ENCODE measurements around the gene GYG2.

GYG2 gene

GRCh38 chrX:2859197-2859797 is 30.6 kb downstream of the GYG2 start:
- DNase-seq (ENCODE audit: low spot score in 2 of 2) (no peak), ATAC-seq (replicated peaks; ENCODE audit: extremely low read depth, poor library complexity, severe bottlenecking) (no peak)
- Mint-ChIP-seq H3K4me1 (no peaks in the 10 kb centered on the region), H3K36me3 (ENCODE audit: insufficient read depth) (no peaks in the 10 kb centered on the region), H3K27me3 (peaks cover 9% of the 10 kb centered on the region), H3K9me3 (no peaks in the 10 kb centered on the region), H3K4me3 (no peak overlapping the region), H3K27ac (ENCODE audit: low read depth) (no peak overlapping the region)

DNA sequence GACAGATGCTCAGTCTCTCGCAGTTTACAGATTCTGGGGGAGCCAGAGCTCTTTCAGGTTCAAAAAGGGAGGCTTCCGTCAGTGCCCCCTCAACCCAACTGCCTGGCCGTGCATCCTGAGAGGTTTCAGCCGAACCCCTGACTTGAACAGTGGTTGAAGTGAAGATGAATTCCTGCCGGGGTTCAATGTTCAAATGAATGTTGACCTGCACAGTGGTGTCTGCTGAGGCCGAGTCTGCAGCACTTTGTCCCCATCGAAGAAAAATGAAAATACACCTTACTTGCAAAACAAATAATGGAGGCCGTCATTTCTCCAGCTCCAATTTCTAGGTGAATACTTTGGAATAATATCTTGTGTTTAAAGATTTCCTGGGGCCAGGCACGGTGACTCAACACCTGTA is 33.7 kb downstream of the GYG2 start:
- DNase-seq (ENCODE audit: low spot score in 2 of 2) (no peak), ATAC-seq (replicated peaks; ENCODE audit: extremely low read depth, poor library complexity, severe bottlenecking) (no peak)
- Mint-ChIP-seq H3K27me3 (peaks cover 9% of the 10 kb centered on the region), H3K9me3 (no peaks in the 10 kb centered on the region), H3K36me3 (ENCODE audit: insufficient read depth) (no peaks in the 10 kb centered on the region), H3K4me1 (no peaks in the 10 kb centered on the region), H3K4me3 (no peak overlapping the region), H3K27ac (ENCODE audit: low read depth) (no peak overlapping the region)

DNA sequence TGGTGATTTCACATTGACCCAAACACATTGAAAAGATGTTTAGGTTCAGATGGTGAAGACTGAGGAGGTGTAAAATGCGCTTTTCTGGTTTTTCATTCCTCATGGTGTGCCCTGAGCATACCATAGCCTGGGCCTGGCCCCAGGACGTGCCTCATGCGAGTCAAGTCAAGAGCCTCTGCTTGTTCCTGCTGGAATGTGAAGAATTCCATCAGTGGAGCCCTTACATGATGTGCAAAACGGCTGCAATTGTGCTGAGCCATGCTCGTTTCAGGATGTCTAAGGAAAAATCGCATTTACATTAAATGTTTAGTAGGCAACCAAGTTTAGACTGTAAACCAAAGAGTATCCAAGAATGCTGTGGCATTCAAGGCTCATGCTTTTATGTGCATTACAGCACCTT is 34.9 kb downstream of the GYG2 start:
- ATAC-seq (replicated peaks; ENCODE audit: extremely low read depth, poor library complexity, severe bottlenecking) (no peak), DNase-seq (ENCODE audit: low spot score in 2 of 2) (no peak)
- Mint-ChIP-seq H3K4me1 (no peaks in the 10 kb centered on the region), H3K36me3 (ENCODE audit: insufficient read depth) (no peaks in the 10 kb centered on the region), H3K27me3 (peaks cover 9% of the 10 kb centered on the region), H3K9me3 (no peaks in the 10 kb centered on the region), H3K4me3 (no peak overlapping the region), H3K27ac (ENCODE audit: low read depth) (no peak overlapping the region)

- peaks cover 1% of the 10 kb centered on the region for H3K27me3 Mint-ChIP-seq
- H3K36me3 Mint-ChIP-seq (ENCODE audit: insufficient read depth), result no peaks in the 10 kb centered on the region
- no peak overlapping the region for H3K27ac Mint-ChIP-seq (ENCODE audit: low read depth)
- DNase-seq (ENCODE audit: low spot score in 2 of 2) (no peak), ATAC-seq (replicated peaks; ENCODE audit: extremely low read depth, poor library complexity, severe bottlenecking) (no peak)
- no peaks in the 10 kb centered on the region for H3K9me3 Mint-ChIP-seq
- H3K4me3 Mint-ChIP-seq, result no peak overlapping the region
- H3K4me1 Mint-ChIP-seq, result no peaks in the 10 kb centered on the region
Observed at GRCh38 chrX:2867206-2867605, 38.5 kb downstream of the GYG2 start.

DNA sequence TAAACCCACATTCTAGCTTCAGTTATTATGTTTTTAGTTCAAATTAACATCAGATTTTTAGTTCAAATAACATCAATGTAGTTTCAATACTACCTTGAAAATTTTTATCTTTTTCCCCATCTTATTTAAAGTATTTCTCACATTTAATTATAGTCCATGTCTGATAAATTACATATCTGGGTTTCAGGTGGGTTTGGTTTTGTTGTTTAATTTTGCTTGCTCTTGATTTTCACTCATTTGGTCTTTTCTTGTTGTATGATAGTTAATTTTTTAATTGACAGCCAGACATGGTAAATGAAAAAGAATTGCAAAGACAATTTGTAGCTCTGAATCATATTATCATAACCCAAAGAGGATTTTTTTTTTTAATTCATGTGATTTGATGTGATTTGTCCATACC is 41.9 kb downstream of the GYG2 start:
- Mint-ChIP-seq H3K4me3 (no peak overlapping the region), H3K27me3 (peaks cover 10% of the 10 kb centered on the region), H3K9me3 (no peaks in the 10 kb centered on the region), H3K4me1 (no peaks in the 10 kb centered on the region), H3K27ac (ENCODE audit: low read depth) (no peak overlapping the region), H3K36me3 (ENCODE audit: insufficient read depth) (no peaks in the 10 kb centered on the region)
- ATAC-seq (replicated peaks; ENCODE audit: extremely low read depth, poor library complexity, severe bottlenecking), result no peak
- no peak for DNase-seq (ENCODE audit: low spot score in 2 of 2)

GRCh38 chrX:2871831-2872230 is 43.1 kb downstream of the GYG2 start:
- Mint-ChIP-seq H3K27me3 (peaks cover 10% of the 10 kb centered on the region), H3K9me3 (no peaks in the 10 kb centered on the region), H3K27ac (ENCODE audit: low read depth) (no peak overlapping the region), H3K36me3 (ENCODE audit: insufficient read depth) (no peaks in the 10 kb centered on the region), H3K4me1 (no peaks in the 10 kb centered on the region), H3K4me3 (no peak overlapping the region)
- no peak for DNase-seq (ENCODE audit: low spot score in 2 of 2)
- no peak for ATAC-seq (replicated peaks; ENCODE audit: extremely low read depth, poor library complexity, severe bottlenecking)

GRCh38 chrX:2872671-2873277 is 44.0 kb downstream of the GYG2 start:
- ATAC-seq (replicated peaks; ENCODE audit: extremely low read depth, poor library complexity, severe bottlenecking), result no peak
- Mint-ChIP-seq H3K27ac (ENCODE audit: low read depth) (no peak overlapping the region), H3K4me3 (no peak overlapping the region), H3K4me1 (no peaks in the 10 kb centered on the region), H3K27me3 (peaks cover 10% of the 10 kb centered on the region), H3K9me3 (no peaks in the 10 kb centered on the region), H3K36me3 (ENCODE audit: insufficient read depth) (no peaks in the 10 kb centered on the region)
- DNase-seq (ENCODE audit: low spot score in 2 of 2), result no peak

DNA sequence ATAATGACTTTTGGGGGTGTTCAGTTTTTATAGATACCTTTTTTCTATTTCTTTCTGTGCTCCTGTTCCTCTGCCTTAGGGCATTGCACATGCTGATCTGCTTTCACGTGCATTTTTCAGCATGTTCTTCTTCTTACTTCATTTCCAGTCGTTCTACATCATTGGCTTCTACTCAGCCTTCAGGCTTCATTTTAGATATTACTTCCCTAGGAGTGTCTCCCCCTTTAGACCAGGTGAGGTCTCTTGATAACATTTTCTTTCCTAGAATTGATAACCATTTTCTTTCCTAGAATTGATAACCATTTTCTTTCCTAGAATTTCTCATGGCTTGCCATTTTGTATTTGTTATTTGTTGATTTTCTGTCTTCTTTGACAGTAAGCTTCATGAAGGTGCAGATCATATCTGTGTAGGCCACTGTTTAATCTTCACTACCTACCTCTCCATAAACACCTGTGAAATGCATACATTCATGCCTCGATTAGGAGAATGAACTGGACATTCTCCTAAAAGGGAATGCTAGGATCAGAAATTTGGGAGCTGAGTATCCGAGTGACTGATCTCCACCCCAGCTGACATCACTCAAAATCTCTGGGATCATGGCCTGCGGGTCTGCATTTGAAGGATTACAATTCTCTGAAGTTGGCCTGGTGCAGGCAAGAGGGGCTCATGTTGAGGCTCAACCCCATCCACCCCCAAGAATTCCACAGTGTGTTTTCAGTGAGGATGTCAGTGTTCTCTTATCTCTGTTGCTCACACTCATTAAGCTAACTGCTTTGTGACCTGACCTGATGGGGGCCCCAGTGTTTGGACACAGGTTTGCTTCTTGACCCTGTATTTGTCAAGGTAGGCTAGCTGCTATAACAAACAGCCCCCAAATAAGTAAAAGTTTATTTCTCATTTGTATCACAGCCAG is 45.7 kb downstream of the GYG2 start:
- no peak for ATAC-seq (replicated peaks; ENCODE audit: extremely low read depth, poor library complexity, severe bottlenecking)
- no peaks in the 10 kb centered on the region for H3K36me3 Mint-ChIP-seq (ENCODE audit: insufficient read depth)
- H3K27ac Mint-ChIP-seq (ENCODE audit: low read depth), result no peak overlapping the region
- no peak for DNase-seq (ENCODE audit: low spot score in 2 of 2)
- H3K27me3 Mint-ChIP-seq, result peaks cover 10% of the 10 kb centered on the region
- H3K9me3 Mint-ChIP-seq, result no peaks in the 10 kb centered on the region
- H3K4me3 Mint-ChIP-seq, result no peak overlapping the region
- H3K4me1 Mint-ChIP-seq, result no peaks in the 10 kb centered on the region

DNA sequence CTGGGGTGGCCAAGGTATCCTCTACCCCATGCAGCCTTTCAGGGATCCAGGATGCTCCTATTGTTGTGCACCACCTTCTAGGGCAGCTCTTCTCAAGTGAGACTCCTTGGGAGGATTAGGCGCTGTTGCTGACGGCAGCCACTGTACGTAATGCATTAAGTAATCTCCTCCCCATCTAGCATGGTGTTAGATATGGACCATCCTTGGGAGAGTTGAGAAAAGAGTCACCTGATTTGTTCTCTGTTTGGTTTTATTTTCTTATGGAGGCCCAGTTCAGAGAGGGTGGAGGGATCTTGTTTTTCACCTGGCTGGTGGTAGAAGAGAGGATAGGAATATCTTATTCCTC is 46.4 kb downstream of the GYG2 start:
- Mint-ChIP-seq H3K9me3 (no peaks in the 10 kb centered on the region), H3K4me3 (no peak overlapping the region), H3K36me3 (ENCODE audit: insufficient read depth) (no peaks in the 10 kb centered on the region), H3K4me1 (no peaks in the 10 kb centered on the region), H3K27ac (ENCODE audit: low read depth) (no peak overlapping the region), H3K27me3 (peaks cover 10% of the 10 kb centered on the region)
- DNase-seq (ENCODE audit: low spot score in 2 of 2) (no peak), ATAC-seq (replicated peaks; ENCODE audit: extremely low read depth, poor library complexity, severe bottlenecking) (no peak)

DNA sequence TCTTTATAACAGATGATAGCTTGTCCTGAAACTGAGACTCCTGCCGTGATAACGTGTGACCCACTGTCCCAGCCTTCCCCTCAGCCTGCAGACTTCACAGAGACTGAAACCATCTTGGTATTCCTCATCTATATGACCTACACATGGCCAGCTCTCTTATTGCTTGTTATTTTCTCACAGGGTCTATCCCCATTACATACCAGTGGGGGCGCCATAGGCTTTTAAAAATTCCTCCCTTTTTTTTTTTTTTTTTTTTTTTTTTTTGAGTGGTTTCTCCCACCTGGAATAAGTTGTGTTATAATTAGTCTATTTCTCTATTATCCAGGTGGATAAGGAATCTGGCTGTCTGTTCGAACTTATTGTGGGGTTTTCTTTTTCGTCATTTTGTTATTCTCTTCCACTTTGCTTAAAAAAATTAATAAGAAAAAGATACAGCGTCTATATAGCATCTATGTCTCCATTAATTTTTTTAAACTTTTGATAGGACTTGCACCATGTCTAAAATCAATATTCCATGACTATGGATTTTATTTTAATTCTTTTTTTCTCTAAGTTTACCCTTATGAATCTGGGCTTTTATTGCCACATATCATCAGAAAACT is 47.2 kb downstream of the GYG2 start:
- peaks cover 10% of the 10 kb centered on the region for H3K27me3 Mint-ChIP-seq
- no peaks in the 10 kb centered on the region for H3K4me1 Mint-ChIP-seq
- DNase-seq (ENCODE audit: low spot score in 2 of 2) (no peak), ATAC-seq (replicated peaks; ENCODE audit: extremely low read depth, poor library complexity, severe bottlenecking) (no peak)
- no peak overlapping the region for H3K27ac Mint-ChIP-seq (ENCODE audit: low read depth)
- H3K9me3 Mint-ChIP-seq, result no peaks in the 10 kb centered on the region
- H3K4me3 Mint-ChIP-seq, result no peak overlapping the region
- no peaks in the 10 kb centered on the region for H3K36me3 Mint-ChIP-seq (ENCODE audit: insufficient read depth)

DNA sequence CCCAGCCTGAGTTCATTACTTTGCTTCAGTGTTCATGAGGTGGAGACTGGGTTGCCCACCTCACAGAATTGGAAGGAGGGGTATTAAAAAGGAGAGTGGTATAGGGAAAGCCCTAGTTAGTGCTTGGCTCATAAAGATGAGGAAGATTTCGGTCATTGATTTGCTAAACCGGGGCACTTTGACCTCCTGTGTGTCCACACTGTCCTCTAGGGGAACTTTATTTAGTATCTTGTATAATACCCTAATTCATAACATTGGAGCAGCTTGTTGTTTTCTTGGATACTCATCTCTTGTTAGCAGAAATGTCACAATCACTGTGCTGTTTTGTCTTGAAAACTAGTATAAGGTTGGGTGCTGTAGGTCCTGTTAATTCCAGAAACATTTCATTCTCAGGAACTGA is 49.8 kb downstream of the GYG2 start:
- H3K9me3 Mint-ChIP-seq, result no peaks in the 10 kb centered on the region
- H3K4me1 Mint-ChIP-seq, result no peaks in the 10 kb centered on the region
- no peaks in the 10 kb centered on the region for H3K36me3 Mint-ChIP-seq (ENCODE audit: insufficient read depth)
- ATAC-seq (replicated peaks; ENCODE audit: extremely low read depth, poor library complexity, severe bottlenecking) (no peak), DNase-seq (ENCODE audit: low spot score in 2 of 2) (no peak)
- H3K27ac Mint-ChIP-seq (ENCODE audit: low read depth), result no peak overlapping the region
- H3K27me3 Mint-ChIP-seq, result peaks cover 15% of the 10 kb centered on the region
- no peak overlapping the region for H3K4me3 Mint-ChIP-seq

DNA sequence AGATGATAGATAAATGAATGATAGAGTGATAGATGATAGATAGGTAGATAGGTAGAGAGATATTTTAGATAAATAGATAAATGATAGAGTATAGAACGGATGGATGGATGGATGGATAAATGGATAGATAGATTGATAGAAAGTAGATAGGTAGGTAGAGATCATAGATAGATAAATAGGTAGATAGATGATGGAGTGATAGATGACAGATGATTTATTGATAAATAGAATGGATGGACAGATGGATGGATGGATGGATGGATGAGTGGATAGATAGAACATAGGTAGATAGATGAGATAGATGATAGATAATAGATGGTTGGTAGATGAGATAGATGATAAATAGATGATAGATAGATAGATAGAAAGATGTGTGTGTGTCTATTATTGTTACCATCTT is 50.9 kb downstream of the GYG2 start:
- Mint-ChIP-seq H3K27ac (ENCODE audit: low read depth) (no peak overlapping the region), H3K4me1 (no peaks in the 10 kb centered on the region), H3K9me3 (no peaks in the 10 kb centered on the region), H3K27me3 (peaks cover 10% of the 10 kb centered on the region), H3K4me3 (no peak overlapping the region), H3K36me3 (ENCODE audit: insufficient read depth) (no peaks in the 10 kb centered on the region)
- ATAC-seq (replicated peaks; ENCODE audit: extremely low read depth, poor library complexity, severe bottlenecking), result no peak
- DNase-seq (ENCODE audit: low spot score in 2 of 2), result no peak

GRCh38 chrX:2883770-2884169 is 55.0 kb downstream of the GYG2 start:
- Mint-ChIP-seq H3K9me3 (no peaks in the 10 kb centered on the region), H3K4me3 (no peak overlapping the region), H3K36me3 (ENCODE audit: insufficient read depth) (no peaks in the 10 kb centered on the region), H3K27ac (ENCODE audit: low read depth) (no peak overlapping the region), H3K4me1 (peaks cover 1% of the 10 kb centered on the region), H3K27me3 (peaks cover 19% of the 10 kb centered on the region)
- DNase-seq (ENCODE audit: low spot score in 2 of 2) (no peak), ATAC-seq (replicated peaks; ENCODE audit: extremely low read depth, poor library complexity, severe bottlenecking) (no peak)
